HFFc6 (cell line): ENCODE measurements around the gene C19orf81. TPM values are rescaled to one million over a fixed set of nuclear protein-coding genes. Genes with fewer than 3 reads are reported as not detected.

Source experiments
- DNase-seq: peaks from one replicate; pipeline ENCODE4 v3.0.0-alpha.2; 2018
- H3K27ac Mint-ChIP-seq: 2 replicates; pipeline ENCODE4 v1.8.0; 2020; ENCODE audit warnings: mild to moderate bottlenecking, mixed read lengths
- H3K27me3 Mint-ChIP-seq: 2 replicates; pipeline ENCODE4 v1.8.0; 2021; ENCODE audit warnings: mild to moderate bottlenecking, moderate library complexity, mixed read lengths; ENCODE audit not compliant: insufficient read depth
- H3K36me3 Mint-ChIP-seq: 2 replicates; pipeline ENCODE4 v1.8.0; 2021; ENCODE audit warnings: low read depth, mixed read lengths
- H3K4me1 Mint-ChIP-seq: 2 replicates; pipeline ENCODE4 v1.8.0; 2020; ENCODE audit warnings: low read depth, mixed read lengths
- H3K4me3 Mint-ChIP-seq: 2 replicates; pipeline ENCODE4 v1.8.0; 2020; ENCODE audit warnings: mild to moderate bottlenecking, moderate library complexity, mixed read lengths
- H3K9me3 Mint-ChIP-seq: 2 replicates; pipeline ENCODE4 v1.8.0; 2020; ENCODE audit warnings: mild to moderate bottlenecking, mixed read lengths
- total RNA-seq, 6 experiments: library from RNA; stranded (reverse); fragmentation: NEBNext Ultra II Directional; extraction: Animal tissue kit (Norgen Biotek cat#: 25700); gene quantifications; 2 replicates in 1 of 6; 3 replicates in 5 of 6; pipeline ENCODE4 v1.2.3, GENCODE V29; 2021
- TF ChIP-seq, protein P1 (sequence below): fragments of 200-600 bp; sonication (generic); IDR thresholded peaks from 2 replicates; pipeline ENCODE4 v1.5.0; 2021; ENCODE audit warnings: antibody characterized with exemption, mild to moderate bottlenecking

C19orf81 gene
- total RNA-seq, 6 experiments from 2014 or later, result 0.64 to 0.94 (median 0.68) TPM; not detected in 3

DNA sequence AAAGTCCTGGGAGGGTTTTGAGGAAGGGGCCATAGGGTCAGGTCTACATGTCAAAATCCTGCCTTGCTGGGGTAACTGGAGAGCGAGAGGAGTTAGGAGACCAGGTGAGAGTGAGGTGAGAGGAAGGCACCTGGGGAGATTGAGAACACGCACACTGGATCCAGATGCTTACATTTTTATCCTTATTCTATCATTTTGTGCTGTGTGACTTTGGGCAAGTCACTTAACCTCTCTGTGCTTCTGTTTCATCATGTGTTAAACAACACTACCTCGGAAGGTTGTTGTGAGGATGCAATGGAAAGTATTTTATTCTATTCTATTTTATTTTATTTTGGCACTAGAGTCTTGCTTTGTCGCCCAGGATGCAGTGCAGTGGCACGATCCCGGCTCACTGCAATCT lies 3.5 kb downstream of the C19orf81 start:
- no peak overlapping the region for H3K27ac Mint-ChIP-seq
- H3K4me3 Mint-ChIP-seq, result no peak overlapping the region
- no peaks in the 10 kb centered on the region; the same call in 1 of the 2 replicates for H3K9me3 Mint-ChIP-seq
- TF ChIP-seq, protein P1, sequence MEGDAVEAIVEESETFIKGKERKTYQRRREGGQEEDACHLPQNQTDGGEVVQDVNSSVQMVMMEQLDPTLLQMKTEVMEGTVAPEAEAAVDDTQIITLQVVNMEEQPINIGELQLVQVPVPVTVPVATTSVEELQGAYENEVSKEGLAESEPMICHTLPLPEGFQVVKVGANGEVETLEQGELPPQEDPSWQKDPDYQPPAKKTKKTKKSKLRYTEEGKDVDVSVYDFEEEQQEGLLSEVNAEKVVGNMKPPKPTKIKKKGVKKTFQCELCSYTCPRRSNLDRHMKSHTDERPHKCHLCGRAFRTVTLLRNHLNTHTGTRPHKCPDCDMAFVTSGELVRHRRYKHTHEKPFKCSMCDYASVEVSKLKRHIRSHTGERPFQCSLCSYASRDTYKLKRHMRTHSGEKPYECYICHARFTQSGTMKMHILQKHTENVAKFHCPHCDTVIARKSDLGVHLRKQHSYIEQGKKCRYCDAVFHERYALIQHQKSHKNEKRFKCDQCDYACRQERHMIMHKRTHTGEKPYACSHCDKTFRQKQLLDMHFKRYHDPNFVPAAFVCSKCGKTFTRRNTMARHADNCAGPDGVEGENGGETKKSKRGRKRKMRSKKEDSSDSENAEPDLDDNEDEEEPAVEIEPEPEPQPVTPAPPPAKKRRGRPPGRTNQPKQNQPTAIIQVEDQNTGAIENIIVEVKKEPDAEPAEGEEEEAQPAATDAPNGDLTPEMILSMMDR, result no peak
- DNase-seq, result no peak
- no peaks in the 10 kb centered on the region for H3K36me3 Mint-ChIP-seq
- H3K4me1 Mint-ChIP-seq, result peaks cover 5% of the 10 kb centered on the region
- H3K27me3 Mint-ChIP-seq, result peaks cover 21% of the 10 kb centered on the region

DNA sequence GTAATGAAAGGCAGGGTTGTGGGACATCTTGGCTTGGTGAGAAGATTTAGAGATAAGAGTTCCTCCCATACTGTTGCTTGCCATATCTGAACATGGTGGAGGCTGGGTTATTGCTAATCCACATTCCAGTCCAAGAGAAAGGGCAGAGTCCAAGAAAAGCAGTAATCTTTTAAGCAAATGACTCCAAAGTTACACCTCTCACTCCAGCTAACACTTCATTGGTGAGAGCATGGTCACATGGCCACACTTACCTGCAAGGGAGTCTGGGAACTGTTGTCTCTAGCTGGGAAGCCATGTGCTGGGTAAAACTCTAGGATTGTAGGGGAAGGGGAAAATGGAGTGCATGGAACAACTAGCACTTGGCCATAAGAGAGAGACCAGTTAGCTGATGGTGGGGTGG lies 5.6 kb downstream of the C19orf81 start:
- Mint-ChIP-seq H3K4me3 (no peak overlapping the region), H3K9me3 (peaks cover 6% of the 10 kb centered on the region; the same call in 1 of the 2 replicates), H3K4me1 (peaks cover 14% of the 10 kb centered on the region), H3K27ac (no peak overlapping the region), H3K27me3 (peaks cover 21% of the 10 kb centered on the region), H3K36me3 (no peaks in the 10 kb centered on the region)
- no peak for DNase-seq
- TF ChIP-seq, protein P1, result no peak

DNA sequence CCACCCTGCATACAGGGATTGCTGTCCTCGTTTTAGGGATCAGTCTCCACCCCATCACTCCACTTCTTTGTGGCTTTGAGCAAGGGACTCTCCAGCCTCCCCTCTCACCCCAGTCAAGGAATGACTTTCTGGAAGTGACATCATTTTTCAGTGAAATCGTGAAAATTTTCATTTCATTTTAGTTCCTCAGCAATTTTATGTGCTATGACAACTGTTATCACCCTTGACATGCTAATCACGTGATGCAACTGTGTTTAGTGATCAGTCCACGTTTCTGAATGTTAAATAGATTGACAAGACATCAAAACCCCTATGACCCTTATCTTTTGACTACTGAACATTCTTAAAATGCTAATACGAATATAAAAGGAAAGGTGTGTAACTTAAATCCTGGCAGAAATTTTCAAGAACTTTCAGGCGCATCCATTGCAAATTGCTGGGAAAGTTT lies 8.0 kb downstream of the C19orf81 start:
- Mint-ChIP-seq H3K27me3 (peaks cover 23% of the 10 kb centered on the region), H3K27ac (0 out of 2 replicates have a peak overlapping the region, but pooled peaks have one; percentile 72), H3K4me3 (peak overlapping the region; percentile 71; the same call in 1 of the 2 replicates), H3K4me1 (peaks cover 14% of the 10 kb centered on the region), H3K9me3 (peaks cover 6% of the 10 kb centered on the region; the same call in 1 of the 2 replicates), H3K36me3 (no peaks in the 10 kb centered on the region)
- TF ChIP-seq, protein P1, result no peak
- no peak for DNase-seq

DNA sequence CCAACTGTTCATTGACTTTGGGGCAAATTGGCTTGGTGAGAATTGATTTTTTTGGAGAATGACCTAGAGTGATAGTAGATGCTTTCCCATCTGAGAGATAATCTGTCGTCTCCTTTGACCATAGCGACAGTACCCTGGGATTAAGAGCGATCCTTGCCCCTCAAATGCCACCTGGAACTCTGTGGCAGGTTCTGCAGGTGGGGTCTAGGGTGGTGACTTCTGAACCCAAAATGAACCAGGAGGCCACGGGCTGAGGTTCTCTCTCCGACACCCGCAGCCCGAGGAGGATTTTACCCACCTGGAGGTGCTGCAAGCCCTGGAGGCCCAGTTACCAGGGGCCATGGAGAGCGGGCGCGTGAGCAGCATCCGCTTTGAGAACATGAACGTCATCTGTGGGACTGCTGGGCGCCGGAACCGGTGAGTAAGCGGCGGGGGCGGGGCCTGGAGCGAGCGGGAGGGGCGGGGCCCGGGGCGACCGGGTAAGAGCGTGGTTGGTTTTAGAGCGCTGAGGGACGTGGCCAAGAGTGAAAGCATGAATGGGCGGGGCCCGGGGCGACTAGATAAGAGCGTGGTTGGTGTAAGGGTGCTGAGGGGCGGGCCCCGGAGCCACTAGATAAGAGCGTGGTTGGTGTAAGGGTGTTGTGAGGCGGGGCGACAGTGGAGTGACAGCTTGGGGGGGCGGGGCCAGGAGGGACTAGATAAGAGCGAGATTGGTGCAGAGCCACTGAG lies 8.6 kb downstream of the C19orf81 start:
- peaks cover 14% of the 10 kb centered on the region for H3K4me1 Mint-ChIP-seq
- peaks cover 19% of the 10 kb centered on the region for H3K27me3 Mint-ChIP-seq
- DNase-seq, result peak; percentile 93
- H3K27ac Mint-ChIP-seq, result peak overlapping the region; percentile 85
- TF ChIP-seq, protein P1, result no peak
- H3K9me3 Mint-ChIP-seq, result peaks cover 6% of the 10 kb centered on the region; the same call in 1 of the 2 replicates
- no peaks in the 10 kb centered on the region for H3K36me3 Mint-ChIP-seq
- H3K4me3 Mint-ChIP-seq, result peak overlapping the region; percentile 85

DNA sequence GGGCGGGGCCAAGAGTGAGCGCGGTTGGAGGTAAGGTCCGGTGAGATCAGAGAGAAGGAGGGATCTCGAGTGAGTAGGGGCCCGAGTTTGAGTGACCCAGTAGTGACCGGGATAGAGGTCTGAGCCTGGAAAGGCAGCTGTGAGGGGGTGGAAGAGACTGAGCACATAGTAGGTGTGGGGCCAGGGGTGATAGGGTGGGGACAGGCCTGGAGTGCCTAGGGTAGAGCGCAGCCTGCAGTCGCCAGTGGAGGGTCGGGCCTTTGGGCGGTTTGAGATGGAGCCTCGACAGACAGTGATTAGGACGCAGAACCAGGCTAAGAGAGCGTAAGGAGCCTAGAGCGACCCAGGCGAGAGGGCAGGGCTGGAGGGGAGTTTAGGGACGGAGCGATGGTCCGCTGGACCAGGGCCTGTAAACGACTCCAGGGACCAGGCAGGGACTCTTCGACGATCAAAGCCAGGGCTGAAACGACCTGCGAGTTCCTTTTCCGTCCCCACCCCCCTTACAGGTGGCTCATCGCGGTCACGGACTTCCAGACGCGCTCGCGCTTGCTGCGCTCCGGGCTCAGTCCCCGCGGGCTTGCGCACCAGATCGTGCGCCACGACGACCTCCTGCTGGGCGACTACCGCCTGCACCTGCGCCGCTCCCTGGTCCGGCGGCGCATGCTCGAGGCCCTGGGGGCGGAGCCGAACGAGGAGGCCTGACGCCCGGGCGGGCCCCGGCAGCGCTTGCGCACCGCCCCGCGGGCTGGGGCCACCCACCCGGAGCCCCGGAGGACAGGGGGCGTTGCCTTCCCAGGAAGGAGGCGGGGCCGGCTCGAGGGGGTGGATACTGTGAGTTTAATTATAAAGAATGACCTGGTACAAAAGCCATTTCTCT lies 9.4 kb downstream of the C19orf81 start:
- Mint-ChIP-seq H3K4me1 (peaks cover 14% of the 10 kb centered on the region), H3K4me3 (peak overlapping the region; percentile 85), H3K27me3 (peaks cover 15% of the 10 kb centered on the region), H3K9me3 (peaks cover 6% of the 10 kb centered on the region; the same call in 1 of the 2 replicates), H3K27ac (peak overlapping the region; percentile 85), H3K36me3 (no peaks in the 10 kb centered on the region)
- DNase-seq, result no peak
- TF ChIP-seq, protein P1, result no peak
